GM12878 (cell line): Measurements from ENCODE around the gene IP6K3.

Experiments
- CTCF ChIP-seq, 3 experiments: IDR thresholded peaks in 2 of 3; conservative IDR thresholded peaks in 1 of 3; 2 replicates each; pipeline ENCODE4 v1.5.1; 2011; ENCODE audit warnings: low read depth in 3 of 3, low read length in 3 of 3, mild to moderate bottlenecking in 3 of 3, control low read depth in 2 of 3, moderate library complexity in 2 of 3, inconsistent platforms in 1 of 3, mixed read lengths in 1 of 3; ENCODE audit not compliant: control insufficient read depth in 2 of 3, insufficient read depth in 1 of 3; ENCODE audit errors: extremely low read depth in 1 of 3
- DPF2 ChIP-seq: fragments of 450-650 bp; IDR thresholded peaks from 2 replicates; pipeline ENCODE4 v1.6.1; 2017; ENCODE audit warnings: mild to moderate bottlenecking
- JUNB ChIP-seq: IDR thresholded peaks from 2 replicates; pipeline ENCODE4 v1.6.1; 2016; ENCODE audit warnings: antibody characterized with exemption, mild to moderate bottlenecking
- NRF1 ChIP-seq: conservative IDR thresholded peaks from 2 replicates; pipeline ENCODE4 v1.6.1; 2011; ENCODE audit warnings: mild to moderate bottlenecking, low read depth, low read length, improper control_type of control experiment
- PAX5 ChIP-seq: IDR thresholded peaks from 2 replicates; pipeline ENCODE4 v1.6.1; 2011; ENCODE audit warnings: low read depth, low read length, borderline replicate concordance
- REST ChIP-seq: IDR thresholded peaks from 2 replicates; pipeline ENCODE4 v1.6.1; 2012; ENCODE audit warnings: mild to moderate bottlenecking, low read depth, low read length
- ZBTB33 ChIP-seq: fragments of 450-650 bp; IDR thresholded peaks from 2 replicates; pipeline ENCODE4 v1.6.1; 2017; ENCODE audit warnings: mild to moderate bottlenecking
- ZNF217 ChIP-seq: fragments of 450-650 bp; IDR thresholded peaks from 2 replicates; pipeline ENCODE4 v1.6.1; 2017; ENCODE audit warnings: antibody characterized with exemption, mild to moderate bottlenecking
- ZNF274 ChIP-seq: IDR thresholded peaks from one replicate; pipeline ENCODE4 v1.8.0; 2011; ENCODE audit not compliant: insufficient read length, insufficient read depth

- no peak for TF ChIP-seq REST
- TF ChIP-seq ZBTB33, result no peak
- no peak for TF ChIP-seq JUNB
- no peak for TF ChIP-seq PAX5
- no peak for TF ChIP-seq ZNF217
- no peak for TF ChIP-seq CTCF (IDR thresholded peaks at IDR 0.05 in 2 of 3, conservative IDR thresholded peaks at IDR 0.05 in 1 of 3; ENCODE audit: control insufficient read depth in 2 of 3, extremely low read depth in 1 of 3, insufficient read depth in 1 of 3, low read depth in 3 of 3, low read length in 3 of 3)
- TF ChIP-seq ZNF274, result no peak
- TF ChIP-seq DPF2, result no peak
- TF ChIP-seq NRF1, result no peak
These were observed 66.9 kb downstream of the IP6K3 start for GRCh38 chr6:33679761-33680160.
